HG03066 (cell line): Measurements from ENCODE around the gene IQCF2.
"Not testable (repeated sequence)": the region's sequence is repeated elsewhere in the genome, so short reads cannot be mapped to it uniquely, and the experiment has no call there.

Experiments used
- ATAC-seq: cut with Tn5 transposase; IDR thresholded peaks from one replicate; pipeline ENCODE4 v1.9.1; 2021; ENCODE audit warnings: low read depth; ENCODE audit not compliant: unreplicated experiment

IQCF2 gene

DNA sequence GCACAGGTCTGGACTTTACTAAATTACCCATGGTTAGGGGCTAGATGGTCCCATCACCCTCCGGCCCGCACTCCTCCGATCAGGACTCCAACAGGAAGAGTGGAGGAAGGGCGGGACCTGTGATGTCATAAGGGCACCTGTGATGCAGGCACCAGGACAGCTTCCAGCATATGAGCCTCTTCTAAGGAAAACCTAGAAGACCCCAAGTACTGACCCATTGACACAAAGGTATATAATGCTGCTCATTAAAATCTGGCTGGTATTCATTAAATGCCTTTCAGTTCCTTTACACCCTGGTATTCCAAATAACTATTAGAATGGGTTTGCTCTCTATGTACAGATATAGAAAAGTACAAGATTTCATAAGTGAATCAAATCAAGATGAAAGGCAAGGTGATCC lies 14.1 kb downstream of the IQCF2 start, which contains the start of gene IQCF5:
IQCF5 (minus strand) TSS at position 101 of the 400 bp plus-strand sequence; CDS start at position 31, 70 bp downstream.
- ATAC-seq = no peak

DNA sequence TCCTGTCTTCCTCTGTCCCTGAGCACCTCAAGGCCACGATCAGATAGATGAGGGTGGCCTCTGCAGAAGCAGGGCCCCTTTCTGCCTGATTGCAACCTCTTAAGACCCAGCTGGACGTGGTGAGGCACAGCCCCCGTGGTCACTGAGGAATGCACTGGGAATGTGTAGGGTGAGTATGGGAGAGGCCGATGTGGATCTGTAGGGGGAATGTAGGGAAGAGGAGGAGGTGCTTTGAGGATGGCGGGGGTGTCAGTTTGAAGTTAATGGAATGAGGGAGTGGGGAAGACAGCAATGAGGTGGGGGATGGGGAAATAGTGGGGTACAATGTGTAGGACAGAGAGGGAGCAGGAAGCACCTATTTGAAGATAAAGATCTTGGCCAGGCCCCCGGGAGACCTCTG lies 14.8 kb downstream of the IQCF2 start:
- no peak for ATAC-seq

GRCh38 chr3:51879937-51880336 lies 18.5 kb downstream of the IQCF2 start:
- no peak for ATAC-seq

- no peak for ATAC-seq
Measured at GRCh38 chr3:51886447-51886846, 25.0 kb downstream of the IQCF2 start.

DNA sequence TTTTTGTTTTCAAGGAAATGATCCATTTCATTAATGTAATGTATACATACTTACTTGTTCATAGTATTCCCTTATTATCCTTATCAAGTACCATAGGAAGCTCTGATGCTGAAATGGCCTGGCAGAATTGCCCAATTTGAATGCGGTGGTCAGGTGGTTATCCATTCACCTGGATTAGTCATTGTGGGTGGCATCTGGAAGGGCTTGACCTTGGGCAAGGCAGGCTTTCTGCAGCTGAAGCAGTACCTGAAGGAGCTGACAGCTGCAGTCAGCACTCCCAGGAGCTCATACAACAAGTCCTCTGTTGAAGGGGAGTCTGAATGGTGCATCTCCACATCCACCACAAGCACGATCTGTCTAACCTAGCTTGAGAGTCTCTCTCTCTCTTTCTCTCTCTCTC lies 26.2 kb downstream of the IQCF2 start:
- ATAC-seq = no peak

DNA sequence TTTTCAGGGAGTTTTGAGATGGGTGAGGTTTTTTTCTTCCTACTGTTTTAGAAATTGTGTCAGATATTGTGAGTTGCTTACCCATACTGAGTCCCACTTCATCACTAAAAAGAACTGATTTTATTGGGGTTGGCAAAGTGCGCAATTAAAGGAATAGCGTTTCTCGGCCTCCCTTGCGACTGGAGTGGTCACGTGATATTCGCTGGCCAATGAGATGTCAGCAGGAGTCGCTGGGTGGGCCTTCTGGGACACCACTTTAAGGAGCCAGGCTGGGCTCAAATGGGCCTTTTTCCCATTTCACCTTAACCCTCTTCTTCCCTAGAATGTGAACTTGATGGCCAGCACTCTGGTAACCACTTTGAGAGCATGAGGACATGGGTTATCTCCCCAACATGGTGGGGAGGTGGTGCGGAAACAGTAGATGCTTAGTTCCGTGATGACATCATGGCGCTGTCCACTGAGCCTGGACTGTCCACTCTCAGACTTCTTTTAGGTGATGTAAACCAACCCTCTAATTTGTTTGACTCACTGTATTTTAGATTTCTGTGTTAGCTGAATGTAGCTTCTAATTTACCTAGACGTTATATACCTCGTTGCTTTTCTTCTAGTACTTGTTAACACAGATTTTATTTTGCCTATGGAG lies 27.2 kb downstream of the IQCF2 start:
- no peak for ATAC-seq

DNA sequence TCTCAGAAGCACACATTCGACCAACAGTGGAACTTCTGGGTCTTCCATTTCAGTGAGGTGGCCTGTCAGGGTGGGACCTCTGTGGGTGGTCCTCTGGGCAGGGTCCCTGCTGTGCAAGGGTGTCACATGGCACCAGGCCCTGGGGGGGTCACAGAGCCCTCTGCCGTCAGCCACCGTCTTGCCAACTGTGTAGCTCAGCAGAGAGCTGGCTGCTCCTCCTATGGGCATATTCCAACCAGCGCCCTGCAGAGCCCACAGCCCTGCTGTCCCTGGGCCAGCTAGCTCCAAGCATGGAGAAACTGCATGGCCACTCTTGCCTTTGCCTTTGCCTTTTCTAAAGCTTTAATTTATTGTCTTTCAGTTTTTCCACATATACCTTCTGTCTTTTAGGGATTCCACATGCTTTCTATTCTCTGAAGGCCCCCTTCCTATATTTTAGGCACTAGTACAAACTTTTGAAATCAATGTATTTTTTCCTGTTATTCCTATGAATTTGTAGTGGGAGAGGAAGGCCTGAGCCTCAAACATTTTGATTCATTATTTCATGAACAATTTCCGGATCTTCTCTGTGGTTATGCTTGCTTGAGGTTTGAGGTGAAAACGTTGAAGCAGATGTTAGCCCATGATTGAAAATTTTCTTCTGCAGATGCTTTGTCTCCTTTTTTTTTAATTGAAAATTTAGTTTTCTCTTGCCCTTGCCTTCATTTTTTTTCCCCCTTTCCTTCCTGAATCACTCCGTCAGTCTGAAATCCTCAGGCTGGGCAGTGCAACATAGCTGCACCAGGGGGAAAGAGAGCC lies 30.0 kb downstream of the IQCF2 start:
- no peak for ATAC-seq

DNA sequence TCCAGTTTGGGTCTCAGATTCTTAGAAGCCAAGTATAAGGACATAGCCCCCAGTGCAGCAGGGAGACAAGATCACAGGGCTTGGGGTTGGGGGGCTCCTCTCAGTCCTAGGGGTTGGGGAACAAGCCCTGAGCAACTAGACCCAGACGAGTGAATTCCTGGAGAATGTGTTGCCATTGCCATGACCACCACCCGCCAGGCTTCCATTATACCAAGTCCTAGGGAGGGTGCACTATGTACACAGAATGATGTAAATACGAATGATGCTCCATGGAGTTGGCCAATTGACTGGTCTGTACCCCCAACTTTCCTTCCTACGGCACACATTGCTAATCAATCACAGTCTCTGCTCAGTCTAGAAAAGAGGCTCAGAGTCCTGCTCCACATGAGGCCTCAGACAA lies 33.0 kb downstream of the IQCF2 start:
- no peak for ATAC-seq

DNA sequence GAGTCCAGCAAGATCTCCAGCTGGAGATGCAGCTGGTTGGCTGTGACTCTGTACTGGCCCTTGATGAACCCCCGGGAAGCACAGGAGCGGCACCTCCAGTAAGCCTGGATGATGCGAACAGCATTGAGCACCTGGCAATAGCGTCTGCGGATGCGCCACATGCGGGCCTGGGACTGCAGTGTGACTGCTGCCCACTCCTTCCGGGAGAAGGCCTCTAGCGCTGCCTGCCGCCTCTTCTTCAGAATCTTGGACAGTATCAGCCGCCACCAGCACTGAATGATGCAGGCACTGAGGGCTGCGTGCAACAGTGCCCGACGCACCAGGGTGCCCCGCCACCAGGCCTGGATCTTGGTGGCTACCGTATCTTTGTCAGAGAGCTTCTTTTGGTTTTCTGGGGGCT lies 33.5 kb downstream of the IQCF2 start:
- no peak for ATAC-seq

GRCh38 chr3:51896607-51897305 lies 35.3 kb downstream of the IQCF2 start:
- ATAC-seq = no peak

- no peak for ATAC-seq
Measured at GRCh38 chr3:51897391-51897790, 36.0 kb downstream of the IQCF2 start.

DNA sequence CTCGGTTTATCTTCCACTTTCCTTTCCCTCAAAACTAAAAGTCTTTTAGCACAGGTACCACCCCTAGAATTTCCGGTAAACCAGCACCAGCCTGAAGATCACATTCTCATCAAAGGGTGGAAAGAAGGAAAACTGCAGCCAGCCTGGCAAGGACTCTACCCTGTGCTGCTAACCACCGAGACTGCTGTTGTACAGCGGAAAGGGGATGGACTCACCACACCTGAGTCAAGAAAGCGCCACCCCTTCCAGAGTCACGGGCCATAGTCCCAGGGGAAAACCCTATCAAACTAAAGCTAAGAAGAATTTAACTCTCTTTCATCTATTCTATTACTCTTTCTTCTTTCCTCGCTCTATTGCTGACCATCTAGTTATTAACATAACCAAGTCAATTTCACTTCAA lies 38.6 kb downstream of the IQCF2 start:
- not testable (repeated sequence) for ATAC-seq

DNA sequence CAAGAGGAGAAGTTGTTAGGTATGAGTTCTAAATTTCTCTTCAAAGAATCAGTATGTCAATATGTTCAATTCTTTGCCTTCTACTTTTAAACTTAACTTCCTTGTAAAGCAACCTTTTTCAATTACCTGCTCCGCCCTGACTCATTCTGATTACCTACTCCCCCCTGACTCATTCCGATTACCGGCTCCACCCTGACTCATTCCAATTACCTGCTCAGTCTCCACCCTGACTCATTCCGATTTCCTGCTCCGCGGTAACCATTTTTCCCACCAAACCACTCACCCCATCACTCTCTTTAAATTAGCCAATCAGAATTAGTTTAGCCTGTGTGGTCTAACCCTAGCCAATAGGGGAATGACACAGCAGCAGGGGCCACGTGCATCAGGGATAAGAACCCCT lies 40.9 kb downstream of the IQCF2 start:
- not testable (repeated sequence) for ATAC-seq

GRCh38 chr3:51904034-51904823 lies 42.8 kb downstream of the IQCF2 start:
- no peak for ATAC-seq

DNA sequence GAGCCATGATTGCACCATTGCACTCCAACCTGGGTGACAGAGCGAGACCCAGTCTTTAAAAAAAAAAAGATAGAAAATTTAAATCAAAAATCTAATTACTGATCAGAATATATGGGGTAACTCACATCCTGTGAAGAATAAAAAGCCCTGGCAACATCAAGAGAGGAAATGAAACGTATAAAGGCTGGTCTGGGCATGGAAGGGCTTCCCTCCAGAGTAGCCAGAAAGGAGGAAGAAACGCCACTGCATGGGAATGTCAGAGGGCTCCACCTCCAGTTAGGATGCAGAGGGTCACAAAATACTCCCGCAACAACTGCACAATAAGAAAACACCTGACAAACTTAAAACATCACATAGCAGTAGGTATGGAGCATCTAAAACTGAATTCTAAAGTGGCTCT lies 46.6 kb downstream of the IQCF2 start:
- ATAC-seq = no peak
